HepG2 (cell line): ENCODE results near the gene MED23. TPM values are rescaled to one million over a fixed set of nuclear protein-coding genes. Genes with fewer than 3 reads are reported as not detected.

Experiments
- ATAC-seq: fragments of 200-7000 bp; cut with Tn5 transposase; 3 replicates; pipeline ENCODE4 v1.9.1; 2020; ENCODE audit warnings: mild to moderate bottlenecking, moderate library complexity
- BruUV-seq: library from RNA; stranded (reverse); fragments of 400-500 nt; replicated peaks from 2 replicates; lab custom pipeline; 2021; lab: Mats Ljungman, UMichigan
- CTCF ChIA-PET: fragments of 300-600 bp; formaldehyde crosslinking; extraction: SDS; loops from one replicate; lab custom pipeline; 2021; ENCODE audit warnings: low total read pairs, inconsistent platforms, low intra/inter-chr PET ratio; lab: Yijun Ruan, JAX
- POLR2A ChIA-PET: fragments of 350-600 bp; sonication (Branson Sonifier 250); formaldehyde crosslinking; loops from one replicate; lab custom pipeline; 2020; ENCODE audit warnings: antibody characterized with exemption, inconsistent platforms; lab: Yijun Ruan, JAX
- DNase-seq: peaks from one replicate; pipeline ENCODE4 v3.0.0-alpha.2; 2015; ENCODE audit warnings: low spot score
- FAIRE-seq: peaks from 3 replicates; lab custom pipeline; 2011; peaks lifted over from hg19 to GRCh38; lab: Jason Lieb, UNC
- H2AFZ ChIP-seq: one replicate; pipeline ENCODE4 v1.6.1; 2011; ENCODE audit warnings: low read length, inconsistent platforms
- H3K27ac ChIP-seq: fragments of 300-600 bp; 3 replicates; pipeline ENCODE4 v1.8.0; 2011; ENCODE audit warnings: mixed run types, mild to moderate bottlenecking, mixed read lengths, low read length, inconsistent platforms; ENCODE audit not compliant: insufficient read depth; ENCODE audit errors: extremely low read length
- H3K27me3 ChIP-seq, 2 experiments: fragments of 200-600 bp in 1 of 2; 2 replicates in 1 of 2; 3 replicates in 1 of 2; pipeline versions ENCODE4 v1.6.0 to v1.8.0; 2011; ENCODE audit warnings: low read length in 2 of 2, mild to moderate bottlenecking in 2 of 2, moderate library complexity in 2 of 2, inconsistent platforms in 1 of 2; ENCODE audit not compliant: insufficient read depth in 2 of 2, control insufficient read depth in 1 of 2
- H3K36me3 ChIP-seq, 2 experiments: fragments of 200-600 bp in 1 of 2; replicated peaks in 1 of 2; 2 replicates in 1 of 2; 3 replicates in 1 of 2; pipeline versions ENCODE4 v1.5.1 to v1.8.0; 2011; ENCODE audit warnings: low read length in 2 of 2, inconsistent platforms in 1 of 2; ENCODE audit not compliant: insufficient read depth in 2 of 2, control insufficient read depth in 1 of 2
- H3K4me1 ChIP-seq: 2 replicates; pipeline ENCODE4 v1.5.1; 2012; ENCODE audit warnings: low read length, inconsistent platforms; ENCODE audit not compliant: insufficient read depth
- H3K4me2 ChIP-seq: 2 replicates; pipeline ENCODE4 v1.6.0; 2011; ENCODE audit warnings: low read depth, low read length, inconsistent platforms
- H3K4me3 ChIP-seq, 3 experiments: fragments of 200-600 bp in 1 of 3; sonication (generic), shearing (Covaris generic) in 1 of 3; replicated peaks in 1 of 3; 2 replicates each; pipeline ENCODE4 v1.5.1; 2011 to 2016; ENCODE audit warnings: low read length in 3 of 3, inconsistent platforms in 2 of 3, low read depth in 2 of 3, mild to moderate bottlenecking in 2 of 3, control low read depth in 1 of 3, mixed read lengths in 1 of 3; ENCODE audit not compliant: insufficient read depth in 1 of 3
- H3K79me2 ChIP-seq: one replicate; pipeline ENCODE4 v1.6.1; 2011; ENCODE audit warnings: low read length, inconsistent platforms; ENCODE audit not compliant: insufficient read depth
- H3K9ac ChIP-seq: 2 replicates; pipeline ENCODE4 v1.6.0; 2011; ENCODE audit warnings: mild to moderate bottlenecking, low read depth, low read length, inconsistent platforms; ENCODE audit not compliant: insufficient read depth
- H3K9me3 ChIP-seq: 2 replicates; pipeline ENCODE4 v1.5.1; 2012; ENCODE audit warnings: mild to moderate bottlenecking, low read length
- H4K20me1 ChIP-seq: 2 replicates; pipeline ENCODE4 v1.6.0; 2011; ENCODE audit warnings: inconsistent platforms, mild to moderate bottlenecking, low read length, moderate library complexity; ENCODE audit not compliant: insufficient read depth
- HNRNPLL ChIP-seq: fragments of 200-400 bp; formaldehyde crosslinking; IDR thresholded peaks from 2 replicates; pipeline ENCODE4 v1.6.1; 2017; ENCODE audit warnings: mild to moderate bottlenecking, low read depth, low read length; ENCODE audit not compliant: poor library complexity, severe bottlenecking
- IRX3 ChIP-seq: sonication (generic); formaldehyde crosslinking; IDR thresholded peaks from 2 replicates; pipeline ENCODE4 v1.8.1; 2023; ENCODE audit warnings: mild to moderate bottlenecking, low read depth, missing genetic modification reagents, borderline replicate concordance
- NAIF1 ChIP-seq: sonication (generic); formaldehyde crosslinking; IDR thresholded peaks from 2 replicates; pipeline ENCODE4 v1.5.0; 2020; ENCODE audit warnings: mild to moderate bottlenecking, missing genetic modification reagents, borderline replicate concordance
- PAXIP1 ChIP-seq: sonication (generic); formaldehyde crosslinking; conservative IDR thresholded peaks from 2 replicates; pipeline ENCODE4 v1.4.0; 2020; ENCODE audit warnings: mild to moderate bottlenecking, missing genetic modification reagents, moderate library complexity
- PTBP1 ChIP-seq: fragments of 200-400 bp; formaldehyde crosslinking; IDR thresholded peaks from 2 replicates; pipeline ENCODE4 v1.6.1; 2018; ENCODE audit warnings: low read length, low read depth; ENCODE audit not compliant: poor library complexity, severe bottlenecking
- SCMH1 ChIP-seq: sonication (generic); formaldehyde crosslinking; IDR thresholded peaks from 2 replicates; pipeline ENCODE4 v1.9.0; 2021; ENCODE audit warnings: missing genetic modification reagents, mild to moderate bottlenecking, borderline replicate concordance
- TIGD3 ChIP-seq: sonication (generic); formaldehyde crosslinking; IDR thresholded peaks from 2 replicates; pipeline ENCODE4 v1.5.1; 2020; ENCODE audit warnings: mild to moderate bottlenecking, missing genetic modification reagents, borderline replicate concordance
- ZBED4 ChIP-seq: sonication (generic); formaldehyde crosslinking; IDR thresholded peaks from 2 replicates; pipeline ENCODE4 v1.4.0; 2020; ENCODE audit warnings: missing genetic modification reagents, borderline replicate concordance
- ZGPAT ChIP-seq: IDR thresholded peaks from 2 replicates; pipeline ENCODE4 v1.6.1; 2016; ENCODE audit warnings: mild to moderate bottlenecking
- ZMYM4 ChIP-seq: sonication (generic); formaldehyde crosslinking; IDR thresholded peaks from 2 replicates; pipeline ENCODE4 v1.8.1; 2023; ENCODE audit warnings: mild to moderate bottlenecking, missing genetic modification reagents
- ZNF264 ChIP-seq: sonication (generic); formaldehyde crosslinking; IDR thresholded peaks from 2 replicates; pipeline ENCODE4 v1.4.0; 2020; ENCODE audit warnings: missing genetic modification reagents
- ZNF570 ChIP-seq: sonication (generic); formaldehyde crosslinking; IDR thresholded peaks from 2 replicates; pipeline ENCODE4 v1.4.0; 2020; ENCODE audit warnings: mild to moderate bottlenecking, missing genetic modification reagents, borderline replicate concordance
- ZNF83 ChIP-seq: sonication (generic); formaldehyde crosslinking; IDR thresholded peaks from 2 replicates; pipeline ENCODE4 v1.4.0; 2020; ENCODE audit warnings: missing genetic modification reagents, mild to moderate bottlenecking, borderline replicate concordance
- WGBS: methylation state at CpG from one replicate; pipeline ENCODE4 v1.1.6; 2017; ENCODE audit warnings: low lambda C conversion rate; 5-methylcytosine and 5-hydroxymethylcytosine counted together
- in situ Hi-C: cut with HindIII; loops from 2 replicates; pipeline ENCODE4 v1.10.0; 2017; ENCODE audit warnings: low pct_unique_long_range_greater_than_20kb; ENCODE audit not compliant: extremely low pct_ligation_motif_present
- intact Hi-C: fragments of 100-400 bp; cut with micrococcal nuclease; formaldehyde crosslinking; loops from one replicate; pipeline ENCODE4 v1.10.0; 2022; ENCODE audit not compliant: unreplicated experiment
- polyA plus RNA-seq, 8 experiments: library from polyadenylated mRNA; depleted of rRNA in 3 of 8; stranded (reverse) in 7 of 8; unstranded in 1 of 8; fragments of >200 nt; fragmentation: Illumina TruSeq in 4 of 8; extraction: Trizol in 4 of 8; gene quantifications; 2 replicates each; pipeline versions ENCODE4 v1.2.1 to v1.2.3, GENCODE V29; 2011 to 2016; ENCODE audit warnings: low read depth in 4 of 8, missing spikeins in 1 of 8, mixed read lengths in 1 of 8; ENCODE audit not compliant: insufficient read depth in 1 of 8
- total RNA-seq, 5 experiments: library from RNA; depleted of rRNA; stranded (reverse); fragments of >200 nt; fragmentation: Illumina TruSeq; extraction: Trizol; gene quantifications; 2 replicates each; pipeline ENCODE4 v1.2.3, GENCODE V29; 2016; ENCODE audit warnings: low read depth in 1 of 5

Gene MED23
- total and polyA plus RNA-seq, 2 of the 13 experiments (the other 11 are each of a cell fraction or from before 2014, with no cell fraction given) = 34.9 to 50.5 TPM

GRCh38 chr6:131588643-131589042, 39.4 kb downstream of the MED23 start (continued):
- no peak for TF ChIP-seq ZBED4 (CRISPR knock-in tag)
- TF ChIP-seq ZMYM4 (CRISPR knock-in tag) = no peak
- no peak for TF ChIP-seq PTBP1
- no peak for TF ChIP-seq HNRNPLL
- no peak for TF ChIP-seq SCMH1
- no peak for TF ChIP-seq ZNF264 (CRISPR knock-in tag)
- TF ChIP-seq ZNF83 = no peak

- ATAC-seq (no peak), DNase-seq (no peak)
- TF ChIP-seq ZNF570 (CRISPR knock-in tag) = no peak
- no peak for TF ChIP-seq NAIF1 (CRISPR knock-in tag)
- TF ChIP-seq PAXIP1 = no peak
- no peak for TF ChIP-seq IRX3 (CRISPR knock-in tag)
- no peak for TF ChIP-seq TIGD3 (CRISPR knock-in tag)
- no peak for TF ChIP-seq ZGPAT (CRISPR knock-in tag)
These were observed 40.1 kb downstream of the MED23 start for GRCh38 chr6:131587909-131588308.

More at GRCh38 chr6:131587909-131588308, 40.1 kb downstream of the MED23 start:
- no peaks in the 10 kb centered on the region for H4K20me1 ChIP-seq
- 98% methylated on average over 4 of the region's 4 CpGs for WGBS
- H3K4me2 ChIP-seq = no peak overlapping the region
- H3K27ac ChIP-seq = no peak overlapping the region
- H2AFZ ChIP-seq = no peak overlapping the region
- no peaks in the 10 kb centered on the region for H3K27me3 ChIP-seq
- H3K9ac ChIP-seq = no peak overlapping the region
- ChIA-PET POLR2A (no interaction called here), CTCF (no interaction called here)
- no peaks in the 10 kb centered on the region for H3K9me3 ChIP-seq
- intact Hi-C loops = no loop called here
- no peaks in the 10 kb centered on the region for H3K4me1 ChIP-seq
- in situ Hi-C loops = no loop called here
- H3K36me3 ChIP-seq = peaks cover 21 to 70% of the 10 kb centered on the region in 2 experiments
- H3K79me2 ChIP-seq = no peaks in the 10 kb centered on the region
- FAIRE-seq = no peak
- H3K4me3 ChIP-seq = no peak overlapping the region
- no TSS peak for BruUV-seq
